ENCODE data around the gene BTN1A1.
"Not testable (repeated sequence)": the region's sequence is repeated elsewhere in the genome, so short reads cannot be mapped to it uniquely, and the experiment has no call there.

The BTN1A1 gene

DNA sequence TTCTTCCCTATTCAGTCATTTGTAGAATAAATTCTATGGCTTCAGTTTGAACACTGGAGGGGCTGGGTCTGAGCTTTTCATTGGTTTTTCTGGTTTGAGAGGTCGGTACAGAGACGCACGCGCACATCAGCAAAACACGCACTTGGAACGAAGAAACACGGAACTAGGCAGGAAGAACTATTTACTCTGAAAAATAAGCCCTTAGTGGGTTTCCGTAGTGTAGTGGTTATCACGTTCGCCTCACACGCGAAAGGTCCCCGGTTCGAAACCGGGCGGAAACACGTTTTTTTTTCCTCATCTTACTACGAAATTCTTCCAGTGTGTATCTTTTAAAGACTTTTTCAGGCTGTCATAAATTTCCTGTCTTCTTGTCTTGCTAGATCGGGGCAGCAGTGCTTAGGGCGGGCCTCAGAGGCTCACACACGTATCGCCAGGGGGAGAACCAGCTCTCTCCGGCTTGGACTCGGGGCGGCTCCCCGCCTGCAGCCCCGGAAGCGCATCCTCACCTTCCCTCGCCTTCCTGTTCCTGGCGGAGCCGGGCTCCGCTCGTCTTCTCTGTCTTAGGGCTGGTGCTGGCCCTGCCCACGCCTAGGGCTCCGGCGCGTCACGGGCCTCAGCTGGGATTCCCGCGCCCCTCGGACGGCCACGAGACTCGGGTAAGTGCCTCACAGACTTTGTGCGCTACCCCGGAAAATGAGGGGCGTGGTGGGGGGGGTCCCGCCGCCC, 37.9 kb downstream of the BTN1A1 start, which contains the start of gene HMGN4:
Gene HMGN4 (plus strand): TSS at position 521 of the 726 bp plus-strand sequence. CDS start 6,841 bp downstream, outside the sequence.
- DNase-seq: peak; percentile 98

DNA sequence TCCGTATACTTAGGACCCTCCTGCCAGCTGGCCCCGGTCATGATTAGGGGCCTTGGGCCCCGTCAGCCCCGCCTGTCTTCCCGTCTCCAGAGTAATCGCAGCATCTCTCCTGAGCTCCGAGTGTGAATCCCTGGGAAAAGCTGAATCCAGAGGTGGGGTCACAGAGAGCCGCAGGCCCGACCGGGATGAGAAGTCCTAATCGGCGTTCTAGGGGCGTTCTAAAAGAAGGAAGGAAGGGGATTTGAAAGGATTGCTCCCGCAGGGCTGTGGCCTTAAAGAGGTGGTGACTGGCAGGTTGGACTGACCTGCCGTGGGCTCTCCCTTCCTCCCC, 38.4 kb downstream of the BTN1A1 start:
- no peak for DNase-seq

- no peak for DNase-seq
Observed at GRCh38 chr6:26539071-26539615, 39.0 kb downstream of the BTN1A1 start.

- DNase-seq: no peak
Observed at GRCh38 chr6:26541579-26541978, 41.5 kb downstream of the BTN1A1 start.

DNA sequence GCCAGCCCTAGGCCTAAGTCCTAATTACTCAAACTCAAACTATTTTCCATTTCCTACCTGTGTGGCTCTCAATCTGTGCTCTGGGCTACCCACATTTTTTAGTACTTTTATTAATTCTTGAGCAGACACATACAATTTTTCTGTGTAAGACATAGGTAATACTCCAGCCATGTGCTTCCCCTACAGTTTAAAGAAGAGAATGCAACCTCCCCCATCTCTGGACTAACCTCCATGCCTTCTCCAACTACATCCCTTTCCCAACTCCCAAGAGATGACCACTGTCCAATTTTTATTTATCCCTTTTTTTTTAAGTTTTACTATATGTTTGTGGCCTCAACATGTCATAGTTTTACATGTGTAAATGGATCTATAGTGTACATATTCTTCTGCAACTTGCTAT, 43.9 kb downstream of the BTN1A1 start:
- no peak for DNase-seq

- no peak for DNase-seq
Observed at GRCh38 chr6:26544473-26544872, 44.4 kb downstream of the BTN1A1 start.

- no peak for DNase-seq
Observed at GRCh38 chr6:26545627-26546026, 45.5 kb downstream of the BTN1A1 start.

DNA sequence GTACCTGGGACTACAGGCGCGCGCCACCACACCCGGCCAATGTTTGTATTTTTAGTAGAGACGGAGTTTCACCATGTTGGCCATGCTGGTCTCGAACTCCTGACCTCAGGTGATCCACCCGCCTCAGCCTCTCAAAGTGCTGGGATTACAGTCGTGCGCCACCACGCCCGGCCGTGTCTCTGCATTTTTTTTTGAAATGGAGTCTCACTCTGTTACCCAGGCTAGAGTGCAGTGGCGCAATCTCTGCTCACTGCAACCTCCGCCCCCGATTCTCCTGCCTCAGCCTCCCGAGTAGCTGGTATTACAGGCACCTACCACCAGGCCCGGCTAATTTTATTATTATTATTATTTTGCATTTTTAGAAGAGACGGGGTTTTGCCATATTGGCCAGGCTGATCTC, 47.3 kb downstream of the BTN1A1 start:
- DNase-seq: not testable (repeated sequence)

DNA sequence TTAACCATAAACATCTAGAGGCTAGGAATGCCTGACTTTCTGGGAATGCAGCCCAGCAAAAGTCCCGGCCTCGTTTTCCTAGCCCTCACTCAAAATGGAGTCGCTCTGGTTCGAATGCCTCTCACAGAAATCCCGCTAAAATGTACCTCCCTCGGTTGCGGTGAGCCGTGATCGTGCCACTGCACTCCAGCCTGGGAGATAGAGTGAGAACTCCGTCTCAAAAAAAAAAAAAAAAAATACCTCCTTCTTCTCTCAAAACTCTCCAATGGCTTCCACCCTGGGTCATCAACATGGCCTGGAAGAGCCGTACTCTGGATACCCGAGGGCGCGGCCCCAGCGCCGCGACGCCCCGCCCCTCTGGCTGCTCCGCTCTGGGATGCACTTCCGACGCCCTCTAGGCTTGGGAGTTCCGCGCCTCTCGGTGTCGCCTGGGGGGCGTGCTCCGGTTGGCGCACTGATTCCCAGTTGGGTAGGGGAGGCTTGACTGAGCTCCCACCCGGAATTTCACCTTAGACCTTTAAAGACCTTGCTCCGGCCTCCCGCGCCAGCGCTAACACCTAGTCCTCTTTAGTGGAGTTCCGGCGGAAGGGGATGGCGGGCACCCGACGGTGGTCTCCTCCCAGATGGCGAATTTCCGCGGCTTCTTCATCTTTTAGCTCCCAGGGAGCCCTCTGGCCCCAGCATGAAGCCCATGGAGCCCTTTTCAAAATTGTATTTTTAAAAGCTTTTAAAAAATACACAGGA, 50.3 kb downstream of the BTN1A1 start:
- DNase-seq: peak; percentile 90

DNA sequence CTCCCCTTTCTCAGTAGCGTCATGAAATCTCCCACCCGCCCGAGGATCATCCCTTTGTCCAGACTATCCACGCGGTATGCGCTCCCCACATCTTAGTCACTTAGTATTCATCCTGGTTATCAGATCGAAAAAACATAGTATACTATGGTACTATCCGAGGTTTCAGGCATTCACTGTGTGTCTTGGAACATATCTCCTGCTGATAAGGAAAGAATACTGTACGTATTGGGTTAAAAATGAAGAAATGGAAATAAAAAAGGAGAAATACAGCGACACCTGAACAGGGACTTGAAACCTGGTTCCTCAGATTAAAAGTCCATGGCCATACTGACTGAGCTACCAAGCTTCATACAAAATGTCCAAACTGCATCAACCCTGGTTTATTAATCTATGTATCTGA, 52.1 kb downstream of the BTN1A1 start:
- no peak for DNase-seq

DNA sequence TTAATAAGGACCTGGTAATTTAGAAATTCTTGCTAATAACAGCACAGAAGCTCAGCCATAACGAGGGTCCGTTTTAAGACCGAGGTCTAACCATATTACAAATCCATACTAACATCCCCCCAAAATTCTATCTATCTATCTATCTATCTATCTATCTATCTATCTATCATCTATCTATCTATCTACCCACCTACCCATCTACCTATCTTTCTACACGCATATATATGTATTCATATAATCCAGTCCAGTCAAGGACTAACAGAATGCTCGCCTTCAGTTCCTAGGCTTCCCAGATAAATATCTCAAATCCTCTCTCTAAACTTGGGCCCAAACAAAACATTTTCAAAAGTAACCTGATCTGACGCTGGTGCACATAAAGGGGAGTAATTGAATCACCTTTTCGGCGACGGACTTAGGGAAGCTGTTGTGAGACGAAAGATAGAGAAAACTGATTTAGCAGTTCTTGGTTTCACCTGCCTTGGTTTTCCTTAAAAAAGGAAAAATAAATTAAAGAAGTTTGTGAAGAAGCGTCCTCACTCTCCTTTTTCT, 52.6 kb downstream of the BTN1A1 start:
- DNase-seq: no peak

- DNase-seq: peak; percentile 90
Observed at GRCh38 chr6:26553264-26553634, 53.1 kb downstream of the BTN1A1 start.

- DNase-seq: peak; percentile 89
Observed at GRCh38 chr6:26553635-26554446, 53.7 kb downstream of the BTN1A1 start.

- DNase-seq: no peak
Observed at GRCh38 chr6:26554447-26554696, 54.3 kb downstream of the BTN1A1 start.

DNA sequence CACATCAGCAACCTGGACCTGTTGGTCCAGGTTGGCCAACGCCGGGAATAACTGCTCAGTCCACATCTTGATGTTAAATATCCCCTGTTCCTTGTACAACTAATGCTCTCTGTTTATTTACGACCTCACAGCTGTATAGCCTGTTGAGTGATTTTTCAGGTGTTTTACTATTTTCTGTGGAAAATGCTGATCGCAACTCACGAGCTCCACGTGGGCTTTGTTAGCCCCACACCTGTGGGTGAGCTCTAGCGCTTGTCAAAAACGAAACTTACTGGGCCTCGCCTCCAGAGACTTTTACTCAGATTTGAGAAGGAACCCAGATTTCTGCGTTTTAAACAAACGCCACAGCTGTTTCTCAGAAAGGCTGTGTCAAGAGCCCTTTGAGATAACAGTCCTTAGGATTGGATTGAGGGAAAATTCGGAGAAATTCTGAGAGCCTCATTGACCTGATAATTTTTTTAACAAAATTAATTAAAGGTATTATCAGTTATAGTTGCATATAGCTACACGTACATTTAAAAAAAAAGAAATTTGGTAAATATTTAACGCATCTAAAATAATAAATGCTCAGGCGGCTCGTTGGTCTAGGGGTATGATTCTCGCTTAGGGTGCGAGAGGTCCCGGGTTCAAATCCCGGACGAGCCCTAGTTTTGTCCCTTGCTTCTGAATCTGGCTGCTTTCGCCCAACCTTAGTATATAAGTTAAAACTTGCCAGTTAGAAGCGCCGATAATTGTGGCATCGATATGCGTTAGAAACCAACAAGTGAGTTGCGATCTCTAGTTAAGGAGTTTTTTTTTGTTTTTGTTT, 54.8 kb downstream of the BTN1A1 start:
- DNase-seq: peak; percentile 74

DNA sequence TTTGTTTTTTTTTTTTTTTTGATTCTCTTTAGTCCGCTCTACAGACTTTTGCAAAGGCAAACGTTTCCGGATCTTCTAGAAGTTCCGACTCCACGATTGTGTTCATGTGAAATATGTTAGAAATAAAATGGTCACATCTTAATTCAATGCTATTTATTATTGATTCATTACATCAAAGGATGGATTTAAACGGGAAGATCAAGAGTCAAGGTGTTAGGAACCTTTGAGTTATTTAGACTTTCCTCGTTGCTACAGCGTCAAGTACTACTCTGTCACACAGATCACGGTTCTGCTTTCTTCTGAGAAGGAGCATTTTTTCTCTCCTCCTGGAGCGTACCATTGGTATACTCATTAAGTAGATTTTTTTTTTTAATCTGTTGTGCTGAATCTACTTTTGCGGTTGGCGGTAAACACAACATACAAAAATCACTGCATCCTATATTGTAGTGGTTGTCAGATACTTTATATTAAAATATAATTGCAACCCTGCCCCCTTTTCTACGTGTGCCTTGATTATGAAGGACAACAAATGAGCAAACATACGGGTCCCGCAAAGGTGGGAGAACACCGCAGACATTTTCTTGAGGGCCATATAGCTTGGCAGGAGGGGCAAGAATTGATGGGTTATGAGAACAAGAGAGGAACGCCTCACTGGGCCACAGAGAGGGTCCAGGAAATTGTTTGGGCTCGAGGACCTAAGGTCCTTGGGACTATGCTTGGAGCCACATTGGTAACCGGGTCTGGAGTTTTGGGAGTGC, 55.6 kb downstream of the BTN1A1 start:
- DNase-seq: no peak

DNA sequence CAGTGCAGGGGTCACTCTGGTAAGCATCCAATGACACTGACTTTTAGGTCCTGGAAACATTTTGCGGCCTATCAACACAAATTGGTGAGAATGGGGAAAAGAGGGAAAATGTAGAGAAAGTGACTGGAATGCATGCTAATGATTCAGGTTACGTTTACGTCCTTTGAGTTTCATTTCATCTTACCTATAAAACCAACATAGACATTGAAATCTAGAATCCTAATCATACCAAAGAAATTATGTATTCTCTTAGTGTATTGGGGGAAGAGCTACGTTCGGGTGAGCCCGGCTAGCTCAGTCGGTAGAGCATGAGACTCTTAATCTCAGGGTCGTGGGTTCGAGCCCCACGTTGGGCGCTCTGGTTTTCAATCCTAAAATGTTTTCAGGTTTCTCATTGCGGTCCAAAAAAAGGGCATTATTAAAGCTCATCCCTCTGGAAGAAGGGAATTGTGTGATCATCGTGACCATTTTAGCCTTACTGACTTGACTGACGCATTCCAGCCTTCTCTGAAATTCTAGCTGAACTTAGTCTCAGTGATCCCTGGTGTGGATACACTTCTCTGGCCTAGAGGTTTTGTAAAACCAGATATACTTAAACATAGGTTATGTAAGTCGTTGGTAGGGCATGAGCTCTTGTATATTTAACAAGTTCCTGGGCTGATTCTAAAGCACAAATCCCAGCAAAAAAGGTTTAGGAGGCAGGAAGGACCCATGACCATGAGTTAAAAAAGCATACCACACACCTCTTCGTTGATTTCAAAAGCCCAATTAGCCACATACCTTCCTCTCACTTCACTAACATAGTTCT, 56.4 kb downstream of the BTN1A1 start:
- peak; percentile 55 for DNase-seq
